Caco-2 (cell line): ENCODE measurements around the gene MSI1. TPM values are rescaled to one million over a fixed set of nuclear protein-coding genes. Genes with fewer than 3 reads are reported as not detected.

Source experiments
- BruUV-seq: library from RNA; stranded (reverse); fragments of 400-500 nt; replicated peaks from 2 replicates; lab custom pipeline; 2021; lab: Mats Ljungman, UMichigan
- CTCF ChIA-PET: fragments of 300-600 bp; sonication (Branson Sonifier 250); formaldehyde crosslinking; loops from one replicate; lab custom pipeline; 2022; ENCODE audit warnings: antibody characterized with exemption; lab: Charles Lee
- POLR2A ChIA-PET: fragments of 300-600 bp; sonication (Branson Sonifier 250); formaldehyde crosslinking; loops from one replicate; lab custom pipeline; 2022; ENCODE audit warnings: antibody characterized with exemption; lab: Charles Lee
- DNase-seq, 2 experiments: peaks; one replicate each; pipeline versions ENCODE4 v3.0.0 to v3.0.0-alpha.2; 2020 to 2022
- H3K27me3 ChIP-seq: replicated peaks from 2 replicates; pipeline ENCODE4 v1.6.0; 2011; ENCODE audit warnings: low read length; ENCODE audit not compliant: control insufficient read depth, insufficient read depth
- H3K36me3 ChIP-seq: 2 replicates; pipeline ENCODE4 v1.5.1; 2011; ENCODE audit warnings: low read length; ENCODE audit not compliant: control insufficient read depth, insufficient read depth
- H3K4me1 ChIP-seq: fragments of 250-450 bp; sonication (Bioruptor Pico); 2 replicates; pipeline ENCODE4 v1.5.1; 2020; ENCODE audit warnings: mild to moderate bottlenecking
- H3K4me3 ChIP-seq: 2 replicates; pipeline ENCODE4 v1.5.1; 2011; ENCODE audit warnings: low read depth, mild to moderate bottlenecking, control low read depth, low read length
- H3K9me3 ChIP-seq: fragments of 250-450 bp; sonication (Bioruptor Pico); 2 replicates; pipeline ENCODE4 v1.5.1; 2020; ENCODE audit warnings: mild to moderate bottlenecking, moderate library complexity
- H3K27ac Mint-ChIP-seq: one replicate; pipeline ENCODE4 v1.8.0; 2022; ENCODE audit warnings: mixed read lengths; ENCODE audit not compliant: unreplicated experiment
- H3K27me3 Mint-ChIP-seq: one replicate; pipeline ENCODE4 v1.8.0; 2022; ENCODE audit warnings: mixed read lengths; ENCODE audit not compliant: insufficient read depth, unreplicated experiment
- H3K36me3 Mint-ChIP-seq: one replicate; pipeline ENCODE4 v1.8.0; 2022; ENCODE audit warnings: mild to moderate bottlenecking, mixed read lengths; ENCODE audit not compliant: insufficient read depth, unreplicated experiment
- H3K4me1 Mint-ChIP-seq: one replicate; pipeline ENCODE4 v1.8.0; 2022; ENCODE audit warnings: low read depth, mixed read lengths; ENCODE audit not compliant: unreplicated experiment
- H3K4me3 Mint-ChIP-seq: one replicate; pipeline ENCODE4 v1.8.0; 2022; ENCODE audit warnings: mild to moderate bottlenecking, moderate library complexity, mixed read lengths; ENCODE audit not compliant: unreplicated experiment
- H3K9me3 Mint-ChIP-seq: one replicate; pipeline ENCODE4 v1.8.0; 2022; ENCODE audit warnings: mixed read lengths; ENCODE audit not compliant: unreplicated experiment
- intact Hi-C: fragments of 100-400 bp; cut with micrococcal nuclease; formaldehyde crosslinking; loops from one replicate; pipeline ENCODE4 v1.10.0; 2022; ENCODE audit not compliant: unreplicated experiment
- total RNA-seq: library from RNA; stranded (reverse); gene quantifications from 2 replicates; pipeline ENCODE4 v1.2.3, GENCODE V29; 2022
- TF ChIP-seq, protein P1 (sequence below), 2 experiments: fragments of 200-600 bp in 1 of 2; IDR thresholded peaks; 1 replicate in 1 of 2; 2 replicates in 1 of 2; pipeline versions ENCODE4 v1.5.1 to v1.8.0; 2011 to 2022; ENCODE audit warnings: antibody characterized with exemption in 1 of 2, control low read depth in 1 of 2, inconsistent platforms in 1 of 2, low read depth in 1 of 2, low read length in 1 of 2, mild to moderate bottlenecking in 1 of 2, moderate library complexity in 1 of 2; ENCODE audit not compliant: insufficient read depth in 1 of 2, severe bottlenecking in 1 of 2, unreplicated experiment in 1 of 2

MSI1 gene
- total RNA-seq, 1 experiment from 2014 or later = 24.8 TPM

DNA sequence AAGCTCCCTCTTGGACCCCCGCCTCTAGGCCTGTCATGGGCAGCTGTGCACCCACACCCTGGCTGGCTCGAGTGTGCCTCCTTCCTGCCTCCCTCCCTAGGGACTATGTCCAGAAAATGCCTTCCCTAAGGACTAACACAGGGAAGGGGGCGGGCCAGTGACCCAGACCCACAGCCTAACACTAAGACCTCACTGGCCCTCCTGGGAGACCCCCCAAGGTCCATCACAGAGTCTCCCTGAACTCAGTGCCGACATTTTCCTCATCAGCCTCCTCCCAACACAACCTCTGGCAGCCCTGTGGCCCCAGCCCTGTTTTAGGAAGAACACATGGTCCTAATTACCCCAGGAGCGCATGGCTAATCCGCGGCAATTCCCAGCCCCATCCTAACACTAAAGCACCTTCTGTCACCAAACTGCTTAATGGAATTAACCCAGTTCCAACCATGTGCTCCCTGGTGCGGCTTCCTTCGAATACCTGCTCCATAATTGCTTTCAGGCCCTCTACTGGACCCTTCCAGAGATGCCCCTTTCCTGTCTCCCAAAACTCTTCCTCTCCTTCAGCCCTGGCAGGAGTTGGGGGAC lies 5.6 kb downstream of the MSI1 start:
- TF ChIP-seq, protein P1, sequence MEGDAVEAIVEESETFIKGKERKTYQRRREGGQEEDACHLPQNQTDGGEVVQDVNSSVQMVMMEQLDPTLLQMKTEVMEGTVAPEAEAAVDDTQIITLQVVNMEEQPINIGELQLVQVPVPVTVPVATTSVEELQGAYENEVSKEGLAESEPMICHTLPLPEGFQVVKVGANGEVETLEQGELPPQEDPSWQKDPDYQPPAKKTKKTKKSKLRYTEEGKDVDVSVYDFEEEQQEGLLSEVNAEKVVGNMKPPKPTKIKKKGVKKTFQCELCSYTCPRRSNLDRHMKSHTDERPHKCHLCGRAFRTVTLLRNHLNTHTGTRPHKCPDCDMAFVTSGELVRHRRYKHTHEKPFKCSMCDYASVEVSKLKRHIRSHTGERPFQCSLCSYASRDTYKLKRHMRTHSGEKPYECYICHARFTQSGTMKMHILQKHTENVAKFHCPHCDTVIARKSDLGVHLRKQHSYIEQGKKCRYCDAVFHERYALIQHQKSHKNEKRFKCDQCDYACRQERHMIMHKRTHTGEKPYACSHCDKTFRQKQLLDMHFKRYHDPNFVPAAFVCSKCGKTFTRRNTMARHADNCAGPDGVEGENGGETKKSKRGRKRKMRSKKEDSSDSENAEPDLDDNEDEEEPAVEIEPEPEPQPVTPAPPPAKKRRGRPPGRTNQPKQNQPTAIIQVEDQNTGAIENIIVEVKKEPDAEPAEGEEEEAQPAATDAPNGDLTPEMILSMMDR (IDR thresholded peaks at IDR 0.05; ENCODE audit: insufficient read depth in 1 of 2, low read depth in 1 of 2, low read length in 1 of 2, severe bottlenecking in 1 of 2, unreplicated experiment in 1 of 2) = no peak
- peaks cover 9% of the 10 kb centered on the region for H3K4me1 Mint-ChIP-seq
- DNase-seq = no peak
- no peak overlapping the region for H3K4me3 ChIP-seq
- no peak overlapping the region for H3K4me3 Mint-ChIP-seq
- no peaks in the 10 kb centered on the region for H3K9me3 ChIP-seq
- no TSS peak for BruUV-seq
- intact Hi-C loops = no loop called here
- no peaks in the 10 kb centered on the region for H3K27me3 ChIP-seq
- ChIA-PET POLR2A (no interaction called here), CTCF (no interaction called here)
- peaks cover 14% of the 10 kb centered on the region for H3K4me1 ChIP-seq
- peaks cover 12% of the 10 kb centered on the region for H3K36me3 Mint-ChIP-seq
- no peak overlapping the region for H3K27ac Mint-ChIP-seq
- H3K36me3 ChIP-seq = peaks cover 2% of the 10 kb centered on the region
- no peaks in the 10 kb centered on the region for H3K27me3 Mint-ChIP-seq
- H3K9me3 Mint-ChIP-seq = no peaks in the 10 kb centered on the region

DNA sequence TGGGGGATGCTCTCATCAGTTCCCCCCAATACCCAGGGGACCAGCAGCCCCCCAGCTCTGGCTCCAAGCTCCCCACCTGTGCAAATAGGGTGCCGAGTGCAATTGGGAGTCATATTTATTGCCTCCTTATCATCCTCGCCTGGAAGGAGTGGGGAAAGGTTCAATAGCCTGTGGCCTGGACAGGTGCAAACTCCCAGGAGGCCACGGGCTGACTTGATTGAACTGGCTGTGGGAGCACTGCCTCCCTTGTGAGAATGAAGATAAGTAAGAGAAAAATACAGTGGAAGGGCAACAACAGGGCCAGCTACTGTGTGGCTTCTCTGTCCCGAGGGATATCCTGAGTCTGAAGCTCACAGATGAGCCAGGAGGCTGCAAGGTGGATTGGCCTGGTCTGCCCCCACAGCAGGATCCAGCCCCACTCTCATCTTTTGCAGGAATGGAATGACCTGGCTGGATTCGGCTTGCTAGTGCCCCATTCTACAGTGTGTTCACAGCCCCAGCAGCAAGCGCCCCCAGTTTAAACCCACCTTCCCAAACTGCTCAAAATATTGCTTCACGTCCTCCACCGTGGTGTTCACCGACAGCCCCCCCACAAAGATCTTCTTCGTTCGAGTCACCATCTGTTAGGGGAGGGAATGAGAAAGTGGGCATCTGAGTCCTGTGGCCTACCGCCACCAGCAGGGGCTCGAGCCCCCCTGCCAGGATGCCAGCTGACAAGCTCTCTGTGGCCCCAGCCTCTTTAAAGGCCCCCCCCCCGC lies 6.3 kb downstream of the MSI1 start:
- Histone ChIP-seq H3K9me3 (no peaks in the 10 kb centered on the region), H3K36me3 (peaks cover 2% of the 10 kb centered on the region), H3K27me3 (no peaks in the 10 kb centered on the region), H3K4me3 (no peak overlapping the region), H3K4me1 (peaks cover 12% of the 10 kb centered on the region)
- no peaks in the 10 kb centered on the region for H3K27me3 Mint-ChIP-seq
- H3K9me3 Mint-ChIP-seq = no peaks in the 10 kb centered on the region
- peaks cover 9% of the 10 kb centered on the region for H3K4me1 Mint-ChIP-seq
- no peak overlapping the region for H3K27ac Mint-ChIP-seq
- TF ChIP-seq, protein P1 (IDR thresholded peaks at IDR 0.05; ENCODE audit: insufficient read depth in 1 of 2, low read depth in 1 of 2, low read length in 1 of 2, severe bottlenecking in 1 of 2, unreplicated experiment in 1 of 2) = no peak
- H3K4me3 Mint-ChIP-seq = no peak overlapping the region
- intact Hi-C loops = no loop called here
- ChIA-PET POLR2A (no interaction called here), CTCF (interaction anchor here (0.6 kb wide), 1 partner anchor 44 kb away, joined by 3 read pairs; no protein-coding TSS in a partner anchor)
- H3K36me3 Mint-ChIP-seq = peaks cover 17% of the 10 kb centered on the region
- BruUV-seq = no TSS peak
- DNase-seq = no peak

DNA sequence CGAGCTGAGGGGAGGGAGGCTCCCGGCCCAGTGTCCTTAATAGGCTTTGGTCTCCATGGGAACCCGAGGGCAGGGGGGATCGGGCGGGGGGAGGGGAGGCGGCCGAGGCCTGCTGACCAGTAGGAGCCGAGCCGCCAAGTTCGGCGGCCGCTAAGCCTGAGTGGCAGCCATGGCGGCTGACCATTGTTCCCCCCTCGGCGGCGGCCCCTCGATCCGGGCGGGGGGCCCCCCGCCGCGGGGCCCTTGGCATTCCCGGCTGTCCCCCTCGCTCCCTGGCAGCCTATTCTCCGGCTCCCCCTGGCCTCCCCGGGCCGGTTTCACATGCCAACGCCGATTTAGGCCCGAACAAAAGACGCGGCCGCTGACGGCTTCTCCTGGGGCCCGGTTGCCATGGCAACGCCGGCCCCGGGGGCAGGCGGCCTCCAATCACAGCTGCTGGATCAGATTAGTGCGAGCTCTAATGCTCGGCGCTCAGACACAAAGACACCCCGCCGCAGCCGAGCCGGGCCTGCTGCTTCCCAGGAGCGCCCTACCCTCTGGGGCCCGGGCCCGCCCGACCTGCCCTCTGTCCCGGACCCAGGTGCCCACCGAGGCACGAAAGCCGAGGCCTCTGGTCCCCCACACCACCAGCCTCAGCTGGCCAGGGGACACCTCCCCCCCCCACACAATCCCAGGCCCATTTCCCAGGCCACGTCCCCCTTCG lies 7.3 kb downstream of the MSI1 start:
- no peaks in the 10 kb centered on the region for H3K9me3 Mint-ChIP-seq
- intact Hi-C loops = no loop called here
- H3K36me3 Mint-ChIP-seq = peaks cover 23% of the 10 kb centered on the region
- no peaks in the 10 kb centered on the region for H3K27me3 Mint-ChIP-seq
- TF ChIP-seq, protein P1 (IDR thresholded peaks at IDR 0.05; ENCODE audit: insufficient read depth in 1 of 2, low read depth in 1 of 2, low read length in 1 of 2, severe bottlenecking in 1 of 2, unreplicated experiment in 1 of 2) = no peak
- CTCF ChIA-PET = no interaction called here
- H3K27me3 ChIP-seq = no peaks in the 10 kb centered on the region
- no peak overlapping the region for H3K27ac Mint-ChIP-seq
- POLR2A ChIA-PET = no interaction called here
- peaks cover 9% of the 10 kb centered on the region for H3K4me1 Mint-ChIP-seq
- no peaks in the 10 kb centered on the region for H3K9me3 ChIP-seq
- DNase-seq = no peak
- H3K4me1 ChIP-seq = peaks cover 9% of the 10 kb centered on the region
- no peak overlapping the region for H3K4me3 Mint-ChIP-seq
- peaks cover 2% of the 10 kb centered on the region for H3K36me3 ChIP-seq
- no peak overlapping the region for H3K4me3 ChIP-seq
- no TSS peak for BruUV-seq
